WTC11 (cell line): Measurements from ENCODE around the gene TMEM114. TPM values are rescaled to one million over a fixed set of nuclear protein-coding genes. Genes with fewer than 3 reads are reported as not detected.
A peak's percentile ranks its signal among the peaks of the same experiment; 100 is the strongest.

Experiments
- ATAC-seq: fragments of 200-7000 bp; cut with Tn5 transposase; 2 replicates; pipeline ENCODE4 v1.10.0; 2021; ENCODE audit warnings: mild to moderate bottlenecking, moderate library complexity
- CTCF ChIA-PET: fragments of 300-600 bp; sonication (Branson Sonifier 250); formaldehyde crosslinking; loops from one replicate; lab custom pipeline; 2021; ENCODE audit warnings: antibody characterized with exemption; lab: Charles Lee
- POLR2A ChIA-PET: fragments of 350-600 bp; sonication (Branson Sonifier 250); formaldehyde crosslinking; loops from one replicate; lab custom pipeline; 2021; ENCODE audit warnings: antibody characterized with exemption; lab: Charles Lee
- DNase-seq: peaks from one replicate; pipeline ENCODE4 v3.0.0; 2021; ENCODE audit warnings: low spot score
- H3K27ac Mint-ChIP-seq: 2 replicates; pipeline ENCODE4 v1.8.0; 2021; ENCODE audit warnings: mixed read lengths
- H3K27me3 Mint-ChIP-seq: 2 replicates; pipeline ENCODE4 v1.8.0; 2021; ENCODE audit warnings: low read depth, mild to moderate bottlenecking, moderate library complexity, mixed read lengths
- H3K36me3 Mint-ChIP-seq: 2 replicates; pipeline ENCODE4 v1.8.0; 2021; ENCODE audit warnings: mixed read lengths
- H3K4me1 Mint-ChIP-seq: 2 replicates; pipeline ENCODE4 v1.8.0; 2022; ENCODE audit warnings: mixed read lengths
- H3K4me3 Mint-ChIP-seq: 2 replicates; pipeline ENCODE4 v1.8.0; 2021; ENCODE audit warnings: mild to moderate bottlenecking, moderate library complexity, mixed read lengths
- H3K9me3 Mint-ChIP-seq: 2 replicates; pipeline ENCODE4 v1.8.0; 2021; ENCODE audit warnings: mixed read lengths
- CREM ChIP-seq: sonication (generic); formaldehyde crosslinking; IDR thresholded peaks from 2 replicates; pipeline ENCODE4 v1.8.1; 2022; ENCODE audit warnings: mild to moderate bottlenecking, missing genetic modification reagents, moderate library complexity
- JUN ChIP-seq: sonication (generic); formaldehyde crosslinking; IDR thresholded peaks from 2 replicates; pipeline ENCODE4 v1.8.0; 2023; ENCODE audit warnings: mild to moderate bottlenecking, missing genetic modification reagents
- NFATC4 ChIP-seq: fragments of 250-450 bp; sonication (Bioruptor Pico); IDR thresholded peaks from 2 replicates; pipeline ENCODE4 v1.9.0; 2021; ENCODE audit warnings: mild to moderate bottlenecking
- NFE2L1 ChIP-seq: sonication (generic); formaldehyde crosslinking; IDR thresholded peaks from 2 replicates; pipeline ENCODE4 v1.8.1; 2023; ENCODE audit warnings: missing genetic modification reagents
- PREB ChIP-seq: sonication (generic); formaldehyde crosslinking; IDR thresholded peaks from 2 replicates; pipeline ENCODE4 v1.8.1; 2022; ENCODE audit warnings: mild to moderate bottlenecking, missing genetic modification reagents, moderate library complexity, borderline replicate concordance
- RELA ChIP-seq: sonication (generic); formaldehyde crosslinking; IDR thresholded peaks from 2 replicates; pipeline ENCODE4 v1.8.1; 2022; ENCODE audit warnings: missing genetic modification reagents, mild to moderate bottlenecking, borderline replicate concordance
- TEAD4 ChIP-seq: sonication (generic); formaldehyde crosslinking; IDR thresholded peaks from 2 replicates; pipeline ENCODE4 v1.8.0; 2022; ENCODE audit warnings: mild to moderate bottlenecking, missing genetic modification reagents
- ZBTB21 ChIP-seq: sonication (generic); formaldehyde crosslinking; IDR thresholded peaks from 2 replicates; pipeline ENCODE4 v1.8.1; 2023; ENCODE audit warnings: mild to moderate bottlenecking, missing genetic modification reagents, borderline replicate concordance
- ZNF232 ChIP-seq: sonication (generic); formaldehyde crosslinking; IDR thresholded peaks from 2 replicates; pipeline ENCODE4 v1.8.0; 2022; ENCODE audit warnings: mild to moderate bottlenecking, missing genetic modification reagents
- ZNF281 ChIP-seq: sonication (generic); formaldehyde crosslinking; IDR thresholded peaks from 2 replicates; pipeline ENCODE4 v1.8.0; 2023; ENCODE audit warnings: mild to moderate bottlenecking, missing genetic modification reagents
- total RNA-seq: library from RNA; stranded (reverse); gene quantifications from 3 replicates; pipeline ENCODE4 v1.2.3, GENCODE V29; 2021
- TF ChIP-seq, protein P1 (sequence below): sonication (generic); formaldehyde crosslinking; IDR thresholded peaks from 2 replicates; pipeline ENCODE4 v1.8.1; 2023; ENCODE audit warnings: mild to moderate bottlenecking, moderate library complexity, missing genetic modification reagents
- TF ChIP-seq, protein P2 (sequence below): fragments of 250-450 bp; sonication (Bioruptor Pico); IDR thresholded peaks from 2 replicates; pipeline ENCODE4 v1.8.0; 2021; ENCODE audit warnings: mild to moderate bottlenecking
- TF ChIP-seq, protein P3 (sequence below): sonication (generic); formaldehyde crosslinking; IDR thresholded peaks from 2 replicates; pipeline ENCODE4 v1.8.1; 2023; ENCODE audit warnings: mild to moderate bottlenecking, missing genetic modification reagents, moderate library complexity
- TF ChIP-seq, protein P4 (sequence below): sonication (generic); formaldehyde crosslinking; IDR thresholded peaks from 2 replicates; pipeline ENCODE4 v1.8.1; 2022; ENCODE audit warnings: low read depth, missing genetic modification reagents, borderline replicate concordance
- TF ChIP-seq, protein P5 (sequence below): sonication (generic); formaldehyde crosslinking; IDR thresholded peaks from 2 replicates; pipeline ENCODE4 v1.8.0; 2023; ENCODE audit warnings: missing genetic modification reagents
- TF ChIP-seq, protein P6 (sequence below): sonication (generic); formaldehyde crosslinking; conservative IDR thresholded peaks from 2 replicates; pipeline ENCODE4 v1.8.1; 2022; ENCODE audit warnings: mild to moderate bottlenecking, missing genetic modification reagents
- TF ChIP-seq, protein P7 (sequence below): sonication (generic); formaldehyde crosslinking; conservative IDR thresholded peaks from 2 replicates; pipeline ENCODE4 v1.8.1; 2023; ENCODE audit warnings: mild to moderate bottlenecking, low read depth, missing genetic modification reagents, moderate library complexity
- TF ChIP-seq, protein P8 (sequence below): sonication (generic); formaldehyde crosslinking; IDR thresholded peaks from 2 replicates; pipeline ENCODE4 v1.8.0; 2022; ENCODE audit warnings: missing genetic modification reagents

TMEM114 gene
- total RNA-seq, 1 experiment from 2014 or later, result 0.37 TPM

DNA sequence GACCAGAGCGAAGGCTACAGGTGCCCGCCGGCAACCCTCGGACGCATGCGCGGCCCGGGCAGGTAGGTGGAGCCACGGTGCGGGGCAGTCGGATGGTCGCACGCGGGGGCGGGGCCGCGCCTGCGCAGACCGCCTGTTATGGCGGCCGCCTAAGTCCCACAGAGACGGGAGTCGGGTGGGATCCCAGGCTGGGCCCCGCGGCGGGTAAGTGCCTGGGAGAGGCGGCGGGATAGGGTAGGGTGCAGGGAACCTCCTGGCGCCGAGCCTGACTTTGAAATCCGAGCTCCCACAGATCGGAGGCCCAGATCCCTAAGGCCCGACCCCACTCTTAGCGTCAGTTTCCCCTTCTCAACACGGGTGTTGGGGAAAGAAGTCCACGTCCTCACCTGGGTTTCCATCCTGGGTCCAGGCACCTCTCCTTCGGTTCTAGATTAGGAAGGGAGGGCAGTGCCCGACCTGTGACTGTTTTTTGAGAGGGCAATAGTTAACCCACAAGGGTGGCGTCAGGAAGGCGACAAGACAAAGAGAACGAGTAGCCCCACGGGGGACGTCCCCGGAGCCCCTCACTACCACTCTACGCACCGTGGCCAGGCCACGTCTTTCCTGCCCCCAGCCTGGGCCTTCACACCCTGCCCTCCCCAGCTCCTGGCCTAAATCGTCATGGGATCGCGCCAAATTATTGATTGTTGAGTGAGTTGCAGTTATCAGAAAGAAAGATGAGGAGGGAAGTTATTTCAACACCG, 31.4 kb upstream of the TMEM114 start, which contains the start of gene METTL22:
Gene METTL22, plus strand, starts transcription at position 127 of the 743 bp plus-strand sequence. CDS start 3,968 bp downstream, outside the sequence.
- Mint-ChIP-seq H3K27me3 (peaks cover 5% of the 10 kb centered on the region; the same call in 1 of the 2 replicates), H3K27ac (peak within 1 kb of the TSS; percentile 97), H3K4me1 (peaks cover 9% of the 10 kb centered on the region; the same call in 1 of the 2 replicates), H3K36me3 (peaks cover 13% of the 10 kb centered on the region), H3K9me3 (no peaks in the 10 kb centered on the region), H3K4me3 (peak within 1 kb of the TSS; percentile 100)
- peak; percentile 94 for ATAC-seq
- peak; percentile 94 for DNase-seq
- POLR2A ChIA-PET, result interaction anchor here (0.6 to 1.2 kb wide), 3 partner anchors 13 to 121 kb away, joined by 3 to 7 read pairs (median 6); partner anchors contain the start of gene TMEM114
- CTCF ChIA-PET, result interaction anchor here (0.6 to 2.1 kb wide), 4 partner anchors 14 to 537 kb away, joined by 3 to 15 read pairs (median 3); no protein-coding TSS in a partner anchor
- TF ChIP-seq, protein P1, sequence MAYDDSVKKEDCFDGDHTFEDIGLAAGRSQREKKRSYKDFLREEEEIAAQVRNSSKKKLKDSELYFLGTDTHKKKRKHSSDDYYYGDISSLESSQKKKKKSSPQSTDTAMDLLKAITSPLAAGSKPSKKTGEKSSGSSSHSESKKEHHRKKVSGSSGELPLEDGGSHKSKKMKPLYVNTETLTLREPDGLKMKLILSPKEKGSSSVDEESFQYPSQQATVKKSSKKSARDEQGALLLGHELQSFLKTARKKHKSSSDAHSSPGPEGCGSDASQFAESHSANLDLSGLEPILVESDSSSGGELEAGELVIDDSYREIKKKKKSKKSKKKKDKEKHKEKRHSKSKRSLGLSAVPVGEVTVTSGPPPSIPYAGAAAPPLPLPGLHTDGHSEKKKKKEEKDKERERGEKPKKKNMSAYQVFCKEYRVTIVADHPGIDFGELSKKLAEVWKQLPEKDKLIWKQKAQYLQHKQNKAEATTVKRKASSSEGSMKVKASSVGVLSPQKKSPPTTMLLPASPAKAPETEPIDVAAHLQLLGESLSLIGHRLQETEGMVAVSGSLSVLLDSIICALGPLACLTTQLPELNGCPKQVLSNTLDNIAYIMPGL (CRISPR knock-in tag), result 0 out of 2 replicates have a peak, but pooled peaks have one; percentile 28
- no peak for TF ChIP-seq NFATC4 (CRISPR knock-in tag)
- no peak for TF ChIP-seq ZNF232 (CRISPR knock-in tag)
- no peak for TF ChIP-seq ZNF281 (CRISPR knock-in tag)
- TF ChIP-seq CREM (CRISPR knock-in tag), result peak; percentile 33; the same call in 1 of the 2 replicates
- TF ChIP-seq RELA (CRISPR knock-in tag), result no peak
- TF ChIP-seq, protein P2, sequence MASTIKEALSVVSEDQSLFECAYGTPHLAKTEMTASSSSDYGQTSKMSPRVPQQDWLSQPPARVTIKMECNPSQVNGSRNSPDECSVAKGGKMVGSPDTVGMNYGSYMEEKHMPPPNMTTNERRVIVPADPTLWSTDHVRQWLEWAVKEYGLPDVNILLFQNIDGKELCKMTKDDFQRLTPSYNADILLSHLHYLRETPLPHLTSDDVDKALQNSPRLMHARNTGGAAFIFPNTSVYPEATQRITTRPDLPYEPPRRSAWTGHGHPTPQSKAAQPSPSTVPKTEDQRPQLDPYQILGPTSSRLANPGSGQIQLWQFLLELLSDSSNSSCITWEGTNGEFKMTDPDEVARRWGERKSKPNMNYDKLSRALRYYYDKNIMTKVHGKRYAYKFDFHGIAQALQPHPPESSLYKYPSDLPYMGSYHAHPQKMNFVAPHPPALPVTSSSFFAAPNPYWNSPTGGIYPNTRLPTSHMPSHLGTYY (CRISPR knock-in tag), result no peak
- TF ChIP-seq, protein P3, sequence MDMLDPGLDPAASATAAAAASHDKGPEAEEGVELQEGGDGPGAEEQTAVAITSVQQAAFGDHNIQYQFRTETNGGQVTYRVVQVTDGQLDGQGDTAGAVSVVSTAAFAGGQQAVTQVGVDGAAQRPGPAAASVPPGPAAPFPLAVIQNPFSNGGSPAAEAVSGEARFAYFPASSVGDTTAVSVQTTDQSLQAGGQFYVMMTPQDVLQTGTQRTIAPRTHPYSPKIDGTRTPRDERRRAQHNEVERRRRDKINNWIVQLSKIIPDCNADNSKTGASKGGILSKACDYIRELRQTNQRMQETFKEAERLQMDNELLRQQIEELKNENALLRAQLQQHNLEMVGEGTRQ, result no peak
- no peak for TF ChIP-seq TEAD4
- TF ChIP-seq ZBTB21 (CRISPR knock-in tag), result no peak
- TF ChIP-seq, protein P4, sequence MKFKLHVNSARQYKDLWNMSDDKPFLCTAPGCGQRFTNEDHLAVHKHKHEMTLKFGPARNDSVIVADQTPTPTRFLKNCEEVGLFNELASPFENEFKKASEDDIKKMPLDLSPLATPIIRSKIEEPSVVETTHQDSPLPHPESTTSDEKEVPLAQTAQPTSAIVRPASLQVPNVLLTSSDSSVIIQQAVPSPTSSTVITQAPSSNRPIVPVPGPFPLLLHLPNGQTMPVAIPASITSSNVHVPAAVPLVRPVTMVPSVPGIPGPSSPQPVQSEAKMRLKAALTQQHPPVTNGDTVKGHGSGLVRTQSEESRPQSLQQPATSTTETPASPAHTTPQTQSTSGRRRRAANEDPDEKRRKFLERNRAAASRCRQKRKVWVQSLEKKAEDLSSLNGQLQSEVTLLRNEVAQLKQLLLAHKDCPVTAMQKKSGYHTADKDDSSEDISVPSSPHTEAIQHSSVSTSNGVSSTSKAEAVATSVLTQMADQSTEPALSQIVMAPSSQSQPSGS (CRISPR knock-in tag), result no peak
- TF ChIP-seq, protein P5, sequence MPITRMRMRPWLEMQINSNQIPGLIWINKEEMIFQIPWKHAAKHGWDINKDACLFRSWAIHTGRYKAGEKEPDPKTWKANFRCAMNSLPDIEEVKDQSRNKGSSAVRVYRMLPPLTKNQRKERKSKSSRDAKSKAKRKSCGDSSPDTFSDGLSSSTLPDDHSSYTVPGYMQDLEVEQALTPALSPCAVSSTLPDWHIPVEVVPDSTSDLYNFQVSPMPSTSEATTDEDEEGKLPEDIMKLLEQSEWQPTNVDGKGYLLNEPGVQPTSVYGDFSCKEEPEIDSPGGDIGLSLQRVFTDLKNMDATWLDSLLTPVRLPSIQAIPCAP (CRISPR knock-in tag), result no peak
- TF ChIP-seq NFE2L1 (CRISPR knock-in tag), result no peak
- TF ChIP-seq JUN (CRISPR knock-in tag), result no peak
- TF ChIP-seq, protein P6, sequence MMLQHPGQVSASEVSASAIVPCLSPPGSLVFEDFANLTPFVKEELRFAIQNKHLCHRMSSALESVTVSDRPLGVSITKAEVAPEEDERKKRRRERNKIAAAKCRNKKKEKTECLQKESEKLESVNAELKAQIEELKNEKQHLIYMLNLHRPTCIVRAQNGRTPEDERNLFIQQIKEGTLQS (CRISPR knock-in tag), result no peak
- TF ChIP-seq PREB (CRISPR knock-in tag), result peak; percentile 74; the same call in 1 of the 2 replicates
- TF ChIP-seq, protein P7, sequence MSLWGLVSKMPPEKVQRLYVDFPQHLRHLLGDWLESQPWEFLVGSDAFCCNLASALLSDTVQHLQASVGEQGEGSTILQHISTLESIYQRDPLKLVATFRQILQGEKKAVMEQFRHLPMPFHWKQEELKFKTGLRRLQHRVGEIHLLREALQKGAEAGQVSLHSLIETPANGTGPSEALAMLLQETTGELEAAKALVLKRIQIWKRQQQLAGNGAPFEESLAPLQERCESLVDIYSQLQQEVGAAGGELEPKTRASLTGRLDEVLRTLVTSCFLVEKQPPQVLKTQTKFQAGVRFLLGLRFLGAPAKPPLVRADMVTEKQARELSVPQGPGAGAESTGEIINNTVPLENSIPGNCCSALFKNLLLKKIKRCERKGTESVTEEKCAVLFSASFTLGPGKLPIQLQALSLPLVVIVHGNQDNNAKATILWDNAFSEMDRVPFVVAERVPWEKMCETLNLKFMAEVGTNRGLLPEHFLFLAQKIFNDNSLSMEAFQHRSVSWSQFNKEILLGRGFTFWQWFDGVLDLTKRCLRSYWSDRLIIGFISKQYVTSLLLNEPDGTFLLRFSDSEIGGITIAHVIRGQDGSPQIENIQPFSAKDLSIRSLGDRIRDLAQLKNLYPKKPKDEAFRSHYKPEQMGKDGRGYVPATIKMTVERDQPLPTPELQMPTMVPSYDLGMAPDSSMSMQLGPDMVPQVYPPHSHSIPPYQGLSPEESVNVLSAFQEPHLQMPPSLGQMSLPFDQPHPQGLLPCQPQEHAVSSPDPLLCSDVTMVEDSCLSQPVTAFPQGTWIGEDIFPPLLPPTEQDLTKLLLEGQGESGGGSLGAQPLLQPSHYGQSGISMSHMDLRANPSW (CRISPR knock-in tag), result no peak
- TF ChIP-seq, protein P8, sequence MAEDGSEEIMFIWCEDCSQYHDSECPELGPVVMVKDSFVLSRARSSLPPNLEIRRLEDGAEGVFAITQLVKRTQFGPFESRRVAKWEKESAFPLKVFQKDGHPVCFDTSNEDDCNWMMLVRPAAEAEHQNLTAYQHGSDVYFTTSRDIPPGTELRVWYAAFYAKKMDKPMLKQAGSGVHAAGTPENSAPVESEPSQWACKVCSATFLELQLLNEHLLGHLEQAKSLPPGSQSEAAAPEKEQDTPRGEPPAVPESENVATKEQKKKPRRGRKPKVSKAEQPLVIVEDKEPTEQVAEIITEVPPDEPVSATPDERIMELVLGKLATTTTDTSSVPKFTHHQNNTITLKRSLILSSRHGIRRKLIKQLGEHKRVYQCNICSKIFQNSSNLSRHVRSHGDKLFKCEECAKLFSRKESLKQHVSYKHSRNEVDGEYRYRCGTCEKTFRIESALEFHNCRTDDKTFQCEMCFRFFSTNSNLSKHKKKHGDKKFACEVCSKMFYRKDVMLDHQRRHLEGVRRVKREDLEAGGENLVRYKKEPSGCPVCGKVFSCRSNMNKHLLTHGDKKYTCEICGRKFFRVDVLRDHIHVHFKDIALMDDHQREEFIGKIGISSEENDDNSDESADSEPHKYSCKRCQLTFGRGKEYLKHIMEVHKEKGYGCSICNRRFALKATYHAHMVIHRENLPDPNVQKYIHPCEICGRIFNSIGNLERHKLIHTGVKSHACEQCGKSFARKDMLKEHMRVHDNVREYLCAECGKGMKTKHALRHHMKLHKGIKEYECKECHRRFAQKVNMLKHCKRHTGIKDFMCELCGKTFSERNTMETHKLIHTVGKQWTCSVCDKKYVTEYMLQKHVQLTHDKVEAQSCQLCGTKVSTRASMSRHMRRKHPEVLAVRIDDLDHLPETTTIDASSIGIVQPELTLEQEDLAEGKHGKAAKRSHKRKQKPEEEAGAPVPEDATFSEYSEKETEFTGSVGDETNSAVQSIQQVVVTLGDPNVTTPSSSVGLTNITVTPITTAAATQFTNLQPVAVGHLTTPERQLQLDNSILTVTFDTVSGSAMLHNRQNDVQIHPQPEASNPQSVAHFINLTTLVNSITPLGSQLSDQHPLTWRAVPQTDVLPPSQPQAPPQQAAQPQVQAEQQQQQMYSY (CRISPR knock-in tag), result no peak
